Bronchial epithelial cell (primary cell): Measurements from ENCODE around the gene ADAM15. TPM values are rescaled to one million over a fixed set of nuclear protein-coding genes. Genes with fewer than 3 reads are reported as not detected.

Source experiments
- DNase-seq: peaks from one replicate; pipeline ENCODE4 v3.0.0-alpha.2; 2010; ENCODE audit warnings: low read depth
- FAIRE-seq: peaks from 2 replicates; lab custom pipeline; 2011; peaks lifted over from hg19 to GRCh38; lab: Jason Lieb, UNC
- H3K27me3 ChIP-seq: 2 replicates; pipeline ENCODE4 v1.5.1; 2011; ENCODE audit warnings: low read length; ENCODE audit not compliant: control insufficient read depth, insufficient read depth
- H3K36me3 ChIP-seq: 2 replicates; pipeline ENCODE4 v1.5.1; 2011; ENCODE audit warnings: low read length; ENCODE audit not compliant: control insufficient read depth, insufficient read depth
- H3K4me3 ChIP-seq: 2 replicates; pipeline ENCODE4 v1.5.1; 2011; ENCODE audit warnings: mild to moderate bottlenecking, low read depth, low read length, control low read depth
- total RNA-seq: library from RNA; depleted of rRNA; stranded (reverse); fragments of >200 nt; gene quantifications from 2 replicates; pipeline ENCODE4 v1.2.1, GENCODE V29; 2014
- TF ChIP-seq, protein P1 (sequence below): IDR thresholded peaks from 2 replicates; pipeline ENCODE4 v1.5.1; 2011; ENCODE audit warnings: mild to moderate bottlenecking, moderate library complexity, low read length, control low read depth, inconsistent platforms; ENCODE audit not compliant: insufficient read depth, severe bottlenecking

Gene ADAM15
- total RNA-seq, 1 donor from 2014 or later, result 181 TPM

DNA sequence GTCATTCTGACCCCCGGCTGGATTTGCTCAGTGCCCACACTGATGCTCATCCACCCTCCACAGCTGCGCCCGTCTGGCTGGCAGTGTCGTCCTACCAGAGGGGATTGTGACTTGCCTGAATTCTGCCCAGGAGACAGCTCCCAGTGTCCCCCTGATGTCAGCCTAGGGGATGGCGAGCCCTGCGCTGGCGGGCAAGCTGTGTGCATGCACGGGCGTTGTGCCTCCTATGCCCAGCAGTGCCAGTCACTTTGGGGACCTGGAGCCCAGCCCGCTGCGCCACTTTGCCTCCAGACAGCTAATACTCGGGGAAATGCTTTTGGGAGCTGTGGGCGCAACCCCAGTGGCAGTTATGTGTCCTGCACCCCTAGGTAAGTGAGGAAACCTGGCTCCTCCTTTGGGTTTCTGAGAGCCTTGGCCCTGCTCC is 6.7 kb downstream of the ADAM15 start:
- no peak for DNase-seq
- Histone ChIP-seq H3K36me3 (peaks cover 63% of the 10 kb centered on the region), H3K27me3 (no peaks in the 10 kb centered on the region), H3K4me3 (no peak overlapping the region)
- FAIRE-seq, result no peak
- TF ChIP-seq, protein P1, sequence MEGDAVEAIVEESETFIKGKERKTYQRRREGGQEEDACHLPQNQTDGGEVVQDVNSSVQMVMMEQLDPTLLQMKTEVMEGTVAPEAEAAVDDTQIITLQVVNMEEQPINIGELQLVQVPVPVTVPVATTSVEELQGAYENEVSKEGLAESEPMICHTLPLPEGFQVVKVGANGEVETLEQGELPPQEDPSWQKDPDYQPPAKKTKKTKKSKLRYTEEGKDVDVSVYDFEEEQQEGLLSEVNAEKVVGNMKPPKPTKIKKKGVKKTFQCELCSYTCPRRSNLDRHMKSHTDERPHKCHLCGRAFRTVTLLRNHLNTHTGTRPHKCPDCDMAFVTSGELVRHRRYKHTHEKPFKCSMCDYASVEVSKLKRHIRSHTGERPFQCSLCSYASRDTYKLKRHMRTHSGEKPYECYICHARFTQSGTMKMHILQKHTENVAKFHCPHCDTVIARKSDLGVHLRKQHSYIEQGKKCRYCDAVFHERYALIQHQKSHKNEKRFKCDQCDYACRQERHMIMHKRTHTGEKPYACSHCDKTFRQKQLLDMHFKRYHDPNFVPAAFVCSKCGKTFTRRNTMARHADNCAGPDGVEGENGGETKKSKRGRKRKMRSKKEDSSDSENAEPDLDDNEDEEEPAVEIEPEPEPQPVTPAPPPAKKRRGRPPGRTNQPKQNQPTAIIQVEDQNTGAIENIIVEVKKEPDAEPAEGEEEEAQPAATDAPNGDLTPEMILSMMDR, result no peak

GRCh38 chr1:155060736-155061135 is 9.6 kb downstream of the ADAM15 start:
- peaks cover 47% of the 10 kb centered on the region for H3K36me3 ChIP-seq
- DNase-seq, result no peak
- TF ChIP-seq, protein P1, result no peak
- H3K27me3 ChIP-seq, result no peaks in the 10 kb centered on the region
- no peak for FAIRE-seq
- H3K4me3 ChIP-seq, result no peak overlapping the region

GRCh38 chr1:155061381-155062150 is 10.4 kb downstream of the ADAM15 start:
- FAIRE-seq, result peak; percentile 7
- TF ChIP-seq, protein P1, result peak; percentile 99
- Histone ChIP-seq H3K27me3 (no peaks in the 10 kb centered on the region), H3K4me3 (no peak overlapping the region), H3K36me3 (peaks cover 42% of the 10 kb centered on the region)
- DNase-seq, result peak; percentile 74

- DNase-seq (no peak), FAIRE-seq (no peak)
- TF ChIP-seq, protein P1, result no peak
- no peaks in the 10 kb centered on the region for H3K27me3 ChIP-seq
- peaks cover 38% of the 10 kb centered on the region for H3K36me3 ChIP-seq
- H3K4me3 ChIP-seq, result no peak overlapping the region
These were observed 11.1 kb downstream of the ADAM15 start for GRCh38 chr1:155062151-155062686.

GRCh38 chr1:155062702-155063411 is 11.7 kb downstream of the ADAM15 start:
- TF ChIP-seq, protein P1, result peak; percentile 90
- FAIRE-seq (no peak), DNase-seq (peak; percentile 18)
- Histone ChIP-seq H3K36me3 (peaks cover 33% of the 10 kb centered on the region), H3K27me3 (no peaks in the 10 kb centered on the region), H3K4me3 (no peak overlapping the region)
